ENCODE data around the gene CCDC40. TPM values are rescaled to one million over a fixed set of nuclear protein-coding genes. Genes with fewer than 3 reads are reported as not detected.
A peak's percentile ranks its signal among the peaks of the same experiment; 100 is the strongest.

CCDC40 gene
- total and polyA plus RNA-seq, 2 of the 13 experiments (the other 11 are each of a cell fraction or from before 2014, with no cell fraction given), result 4.1 to 5.5 TPM

- TF ChIP-seq NCOR1 (IDR thresholded peaks at IDR 0.05; ENCODE audit: borderline replicate concordance, low read length), result peak; percentile 27; the same call in 1 of the 2 replicates
- TF ChIP-seq FUBP1 (CRISPR knock-in tag; IDR thresholded peaks at IDR 0.05; ENCODE audit: borderline replicate concordance), result no peak
- no peak for TF ChIP-seq ZNF432 (CRISPR knock-in tag; IDR thresholded peaks at IDR 0.05; ENCODE audit: borderline replicate concordance)
- no peak for TF ChIP-seq SNAI1 (CRISPR knock-in tag; IDR thresholded peaks at IDR 0.05; ENCODE audit: borderline replicate concordance)
- 0 out of 2 replicates have a peak, but pooled peaks have one; percentile 46 for TF ChIP-seq RBAK (CRISPR knock-in tag; IDR thresholded peaks at IDR 0.05)
- TF ChIP-seq SRY (CRISPR knock-in tag; IDR thresholded peaks at IDR 0.05), result 0 out of 2 replicates have a peak, but pooled peaks have one; percentile 91
- TF ChIP-seq TCF7L2 (IDR thresholded peaks at IDR 0.05; ENCODE audit: low read depth, low read length), result no peak
- peak; percentile 83 for TF ChIP-seq MYC (CRISPR knock-in tag; IDR thresholded peaks at IDR 0.05; ENCODE audit: borderline replicate concordance)
- TF ChIP-seq HOXA9 (CRISPR knock-in tag; IDR thresholded peaks at IDR 0.05; ENCODE audit: borderline replicate concordance), result peak; percentile 34; the same call in 1 of the 2 replicates
- no peak for TF ChIP-seq GLMP (CRISPR knock-in tag; IDR thresholded peaks at IDR 0.05; ENCODE audit: borderline replicate concordance)
- no peak for TF ChIP-seq GTF2F1 (IDR thresholded peaks at IDR 0.05; ENCODE audit: low read length)
- peak; percentile 81 for TF ChIP-seq ZNF232 (CRISPR knock-in tag; IDR thresholded peaks at IDR 0.05; ENCODE audit: borderline replicate concordance)
- TF ChIP-seq SMC3 (IDR thresholded peaks at IDR 0.05; ENCODE audit: low read length), result no peak; the same call in 1 of the 2 replicates
- no peak for TF ChIP-seq RFX5 (IDR thresholded peaks at IDR 0.05; ENCODE audit: low read depth, low read length)
- 0 out of 2 replicates have a peak, but pooled peaks have one; percentile 12 for TF ChIP-seq ZNF652 (CRISPR knock-in tag; IDR thresholded peaks at IDR 0.05; ENCODE audit: borderline replicate concordance, low read depth)
- TF ChIP-seq HNF1A (IDR thresholded peaks at IDR 0.05; ENCODE audit: low read depth), result peak; percentile 31; the same call in 1 of the 2 replicates
- TF ChIP-seq HNF1A (CRISPR knock-in tag; IDR thresholded peaks at IDR 0.05; ENCODE audit: borderline replicate concordance), result peak; percentile 87
- no peak for TF ChIP-seq ATM (IDR thresholded peaks at IDR 0.05; ENCODE audit: borderline replicate concordance)
- no peak for TF ChIP-seq MATR3 (CRISPR knock-in tag; IDR thresholded peaks at IDR 0.05)
- no peak for TF ChIP-seq ZNF597 (CRISPR knock-in tag; IDR thresholded peaks at IDR 0.05)
- no peak; the same call in 1 of the 2 replicates for TF ChIP-seq ZBTB7B (CRISPR knock-in tag; IDR thresholded peaks at IDR 0.05)
- no peak for TF ChIP-seq NFIB (CRISPR knock-in tag; IDR thresholded peaks at IDR 0.05; ENCODE audit: borderline replicate concordance)
These were observed 110.8 kb downstream of the CCDC40 start, which contains the start of gene EIF4A3 (continued) for GRCh38 chr17:80147035-80147822.
